ENCODE results near the gene BCL7A. TPM values are rescaled to one million over a fixed set of nuclear protein-coding genes. Genes with fewer than 3 reads are reported as not detected.
A peak's percentile ranks its signal among the peaks of the same experiment; 100 is the strongest.

Gene BCL7A
- total and polyA plus RNA-seq, 9 of the 15 experiments (the other 6 are each of a cell fraction or from before 2014, with no cell fraction given) = 0.25 to 21.9 (median 14.9) TPM

- TF ChIP-seq NKRF (IDR thresholded peaks at IDR 0.05; ENCODE audit: borderline replicate concordance) (peak; percentile 65; the same call in 1 of the 2 replicates), ZNF655 (CRISPR knock-in tag; IDR thresholded peaks at IDR 0.05) (no peak), ZNF445 (CRISPR knock-in tag; IDR thresholded peaks at IDR 0.05; ENCODE audit: low read depth) (no peak), MNT (conservative IDR thresholded peaks at IDR 0.05) (no peak), MCM3 (IDR thresholded peaks at IDR 0.05) (no peak), HMGXB4 (CRISPR knock-in tag; IDR thresholded peaks at IDR 0.05) (no peak), NFIX (CRISPR knock-in tag; IDR thresholded peaks at IDR 0.05; ENCODE audit: low read depth) (no peak), ZNF395 (CRISPR knock-in tag; IDR thresholded peaks at IDR 0.05) (no peak), EP400 (IDR thresholded peaks at IDR 0.05) (no peak), TEAD4 (IDR thresholded peaks at IDR 0.05; ENCODE audit: low read length) (0 out of 2 replicates have a peak, but pooled peaks have one; percentile 17), TEAD4 (CRISPR knock-in tag; IDR thresholded peaks at IDR 0.05; ENCODE audit: borderline replicate concordance) (no peak), TRIM24 (IDR thresholded peaks at IDR 0.05) (no peak), NCOR1 (IDR thresholded peaks at IDR 0.05) (no peak), POLR3G (IDR thresholded peaks at IDR 0.05; ENCODE audit: extremely low read depth, insufficient read length, insufficient replicate concordance) (no peak), ZBTB43 (CRISPR knock-in tag; IDR thresholded peaks at IDR 0.05) (peak; percentile 74; the same call in 1 of the 2 replicates), ZNF217 (CRISPR knock-in tag; IDR thresholded peaks at IDR 0.05) (no peak), ZFX (CRISPR knock-in tag; IDR thresholded peaks at IDR 0.05) (0 out of 2 replicates have a peak, but pooled peaks have one; percentile 28)
Observed at GRCh38 chr12:122094735-122095631, 73.3 kb downstream of the BCL7A start (continued).
